GM19372 (cell line): ENCODE data around the gene ANG.
"Not testable (repeated sequence)": the region's sequence is repeated elsewhere in the genome, so short reads cannot be mapped to it uniquely, and the experiment has no call there.

Experiments
- ATAC-seq: cut with Tn5 transposase; IDR thresholded peaks from one replicate; pipeline ENCODE4 v1.9.1; 2021; ENCODE audit warnings: mild to moderate bottlenecking, low read depth, moderate library complexity; ENCODE audit not compliant: unreplicated experiment

ANG gene

GRCh38 chr14:20696764-20697163 is 8.2 kb downstream of the ANG start:
- ATAC-seq: no peak

GRCh38 chr14:20697273-20698017 is 8.9 kb downstream of the ANG start:
- no peak for ATAC-seq

GRCh38 chr14:20698018-20698329 is 9.4 kb downstream of the ANG start:
- no peak for ATAC-seq

GRCh38 chr14:20698934-20699333 is 10.4 kb downstream of the ANG start:
- no peak for ATAC-seq

GRCh38 chr14:20699931-20700330 is 11.4 kb downstream of the ANG start:
- ATAC-seq: no peak

- not testable (repeated sequence) for ATAC-seq
Measured at GRCh38 chr14:20700965-20701364, 12.4 kb downstream of the ANG start.

GRCh38 chr14:20706657-20707355 is 18.2 kb downstream of the ANG start:
- no peak for ATAC-seq

- no peak for ATAC-seq
Measured at GRCh38 chr14:20707622-20708021, 19.1 kb downstream of the ANG start.

- ATAC-seq: no peak
Measured at GRCh38 chr14:20711261-20711660, 22.7 kb downstream of the ANG start.

GRCh38 chr14:20711685-20712084 is 23.1 kb downstream of the ANG start:
- no peak for ATAC-seq

- ATAC-seq: no peak
Measured at GRCh38 chr14:20712904-20713303, 24.3 kb downstream of the ANG start.

GRCh38 chr14:20714593-20715250 is 26.2 kb downstream of the ANG start:
- ATAC-seq: no peak

- ATAC-seq: no peak
Measured at GRCh38 chr14:20719777-20720176, 31.2 kb downstream of the ANG start.

GRCh38 chr14:20720741-20721140 is 32.2 kb downstream of the ANG start:
- ATAC-seq: no peak

GRCh38 chr14:20722016-20722415 is 33.5 kb downstream of the ANG start:
- ATAC-seq: no peak

GRCh38 chr14:20723488-20723887 is 34.9 kb downstream of the ANG start:
- no peak for ATAC-seq

- ATAC-seq: not testable (repeated sequence)
Measured at GRCh38 chr14:20726121-20726520, 37.6 kb downstream of the ANG start.

- no peak for ATAC-seq
Measured at GRCh38 chr14:20726531-20726930, 38.0 kb downstream of the ANG start.

GRCh38 chr14:20730891-20731290 is 42.3 kb downstream of the ANG start:
- no peak for ATAC-seq

- ATAC-seq: no peak
Measured at GRCh38 chr14:20732477-20732876, 43.9 kb downstream of the ANG start.

- no peak for ATAC-seq
Measured at GRCh38 chr14:20732979-20733635, 44.5 kb downstream of the ANG start.
